K562 (cell line): Measurements from ENCODE around the gene MGST2.

Experiments used
- CBFB ChIP-seq: sonication (generic); formaldehyde crosslinking; IDR thresholded peaks from 2 replicates; pipeline ENCODE4 v1.4.0; 2020; ENCODE audit warnings: mild to moderate bottlenecking, missing genetic modification reagents
- DDX20 ChIP-seq: fragments of 450-650 bp; IDR thresholded peaks from 2 replicates; pipeline ENCODE4 v1.6.1; 2016; ENCODE audit warnings: missing genetic modification characterization, low read depth, mild to moderate bottlenecking, missing compliant biosample characterization, moderate library complexity
- RFX5 ChIP-seq: IDR thresholded peaks from 2 replicates; pipeline ENCODE4 v1.6.1; 2011; ENCODE audit warnings: low read depth, mild to moderate bottlenecking, improper control_type of control experiment, low read length
- TCF7 ChIP-seq: sonication (generic); IDR thresholded peaks from 2 replicates; pipeline ENCODE4 v1.6.1; 2016; ENCODE audit warnings: antibody characterized with exemption, borderline replicate concordance
- ZNF311 ChIP-seq: fragments of 250-450 bp; sonication (Bioruptor Pico); IDR thresholded peaks from 2 replicates; pipeline ENCODE4 v1.4.0; 2020; ENCODE audit warnings: mild to moderate bottlenecking, moderate library complexity
- TF ChIP-seq, protein P1 (sequence below), 3 experiments: IDR thresholded peaks in 2 of 3; conservative IDR thresholded peaks in 1 of 3; 2 replicates each; pipeline ENCODE4 v1.5.1; 2011 to 2012; ENCODE audit warnings: low read length in 3 of 3, mild to moderate bottlenecking in 3 of 3, control low read depth in 2 of 3, improper control_type of control experiment in 1 of 3, inconsistent platforms in 1 of 3, low read depth in 1 of 3, mixed read lengths in 1 of 3, moderate library complexity in 1 of 3; ENCODE audit not compliant: insufficient read depth in 2 of 3
- TF ChIP-seq, protein P2 (sequence below): fragments of 250-450 bp; sonication (Bioruptor Pico); IDR thresholded peaks from 2 replicates; pipeline ENCODE4 v1.9.0; 2021; ENCODE audit warnings: mild to moderate bottlenecking, inconsistent platforms

DNA sequence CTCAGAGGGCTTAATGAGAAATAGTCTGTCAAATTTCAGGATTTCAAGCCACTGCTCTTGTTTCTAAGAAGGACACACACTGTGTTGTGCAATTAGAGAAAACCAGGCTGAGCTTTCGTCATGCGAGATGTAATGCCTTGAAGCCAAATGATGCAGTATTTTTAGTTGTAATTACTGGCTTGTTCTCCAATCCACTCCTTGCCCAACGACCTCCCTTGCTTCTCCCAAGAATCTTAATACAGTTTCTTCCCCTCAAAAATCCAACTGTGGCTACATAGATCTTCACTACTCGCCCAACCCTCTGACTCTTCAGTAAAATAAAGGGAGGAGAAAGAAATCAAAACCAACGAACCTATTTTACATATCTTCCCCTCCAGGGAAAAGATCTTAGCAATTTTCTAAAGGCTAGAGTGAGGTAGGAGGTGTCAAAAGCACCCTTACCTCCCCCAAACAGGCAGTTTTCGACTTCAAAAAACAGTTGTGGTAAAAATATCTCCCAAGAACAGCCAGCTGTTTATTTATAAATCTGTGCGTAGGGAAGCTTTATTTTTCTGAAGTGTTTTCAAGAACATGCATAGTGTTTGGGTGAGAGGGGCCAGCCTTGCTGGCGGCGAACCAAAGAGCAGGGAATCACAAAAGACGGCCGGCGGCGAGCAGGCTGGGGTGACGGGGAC, 68.7 kb downstream of the MGST2 start:
- TF ChIP-seq CBFB (CRISPR knock-in tag) (no peak), TCF7 (no peak), DDX20 (tag) (no peak), ZNF311 (CRISPR knock-in tag) (no peak), RFX5 (no peak)
- TF ChIP-seq, protein P1, sequence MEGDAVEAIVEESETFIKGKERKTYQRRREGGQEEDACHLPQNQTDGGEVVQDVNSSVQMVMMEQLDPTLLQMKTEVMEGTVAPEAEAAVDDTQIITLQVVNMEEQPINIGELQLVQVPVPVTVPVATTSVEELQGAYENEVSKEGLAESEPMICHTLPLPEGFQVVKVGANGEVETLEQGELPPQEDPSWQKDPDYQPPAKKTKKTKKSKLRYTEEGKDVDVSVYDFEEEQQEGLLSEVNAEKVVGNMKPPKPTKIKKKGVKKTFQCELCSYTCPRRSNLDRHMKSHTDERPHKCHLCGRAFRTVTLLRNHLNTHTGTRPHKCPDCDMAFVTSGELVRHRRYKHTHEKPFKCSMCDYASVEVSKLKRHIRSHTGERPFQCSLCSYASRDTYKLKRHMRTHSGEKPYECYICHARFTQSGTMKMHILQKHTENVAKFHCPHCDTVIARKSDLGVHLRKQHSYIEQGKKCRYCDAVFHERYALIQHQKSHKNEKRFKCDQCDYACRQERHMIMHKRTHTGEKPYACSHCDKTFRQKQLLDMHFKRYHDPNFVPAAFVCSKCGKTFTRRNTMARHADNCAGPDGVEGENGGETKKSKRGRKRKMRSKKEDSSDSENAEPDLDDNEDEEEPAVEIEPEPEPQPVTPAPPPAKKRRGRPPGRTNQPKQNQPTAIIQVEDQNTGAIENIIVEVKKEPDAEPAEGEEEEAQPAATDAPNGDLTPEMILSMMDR (IDR thresholded peaks at IDR 0.05 in 2 of 3, conservative IDR thresholded peaks at IDR 0.05 in 1 of 3; ENCODE audit: insufficient read depth in 2 of 3, low read depth in 1 of 3, low read length in 3 of 3): no peak
- TF ChIP-seq, protein P2, sequence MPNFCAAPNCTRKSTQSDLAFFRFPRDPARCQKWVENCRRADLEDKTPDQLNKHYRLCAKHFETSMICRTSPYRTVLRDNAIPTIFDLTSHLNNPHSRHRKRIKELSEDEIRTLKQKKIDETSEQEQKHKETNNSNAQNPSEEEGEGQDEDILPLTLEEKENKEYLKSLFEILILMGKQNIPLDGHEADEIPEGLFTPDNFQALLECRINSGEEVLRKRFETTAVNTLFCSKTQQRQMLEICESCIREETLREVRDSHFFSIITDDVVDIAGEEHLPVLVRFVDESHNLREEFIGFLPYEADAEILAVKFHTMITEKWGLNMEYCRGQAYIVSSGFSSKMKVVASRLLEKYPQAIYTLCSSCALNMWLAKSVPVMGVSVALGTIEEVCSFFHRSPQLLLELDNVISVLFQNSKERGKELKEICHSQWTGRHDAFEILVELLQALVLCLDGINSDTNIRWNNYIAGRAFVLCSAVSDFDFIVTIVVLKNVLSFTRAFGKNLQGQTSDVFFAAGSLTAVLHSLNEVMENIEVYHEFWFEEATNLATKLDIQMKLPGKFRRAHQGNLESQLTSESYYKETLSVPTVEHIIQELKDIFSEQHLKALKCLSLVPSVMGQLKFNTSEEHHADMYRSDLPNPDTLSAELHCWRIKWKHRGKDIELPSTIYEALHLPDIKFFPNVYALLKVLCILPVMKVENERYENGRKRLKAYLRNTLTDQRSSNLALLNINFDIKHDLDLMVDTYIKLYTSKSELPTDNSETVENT (CRISPR knock-in tag): no peak
